Body of pancreas (tissue), 4 donors: ENCODE results near the gene PYCARD. TPM values are rescaled to one million over a fixed set of nuclear protein-coding genes. Genes with fewer than 3 reads are reported as not detected.

Experiments
- ATAC-seq: fragments of 150-250 bp; one replicate; pipeline ENCODE4 v1.9.1; 2016
- DNase-seq, 4 donors: peaks; one replicate each; pipeline ENCODE4 v3.0.0-alpha.2; 2019
- H3K27ac ChIP-seq, 4 donors: fragments of 200-600 bp; sonication (generic); 1 replicate in 3 of 4; 2 replicates in 1 of 4; pipeline versions ENCODE4 v1.5.1 to v1.6.1; 2016 to 2019; ENCODE audit warnings: mild to moderate bottlenecking in 1 of 4, mixed read lengths in 1 of 4, moderate library complexity in 1 of 4
- H3K27me3 ChIP-seq, 2 donors: fragments of 200-600 bp; sonication (generic); one replicate each; pipeline ENCODE4 v1.6.0; 2016; ENCODE audit warnings: mild to moderate bottlenecking in 1 of 2
- H3K36me3 ChIP-seq, 2 donors: fragments of 200-600 bp; sonication (generic); replicated peaks in 1 of 2; 2 replicates each; pipeline ENCODE4 v1.5.1; 2016; ENCODE audit warnings: low read depth in 2 of 2; ENCODE audit not compliant: insufficient read depth in 1 of 2
- H3K4me1 ChIP-seq: fragments of 200-600 bp; sonication (generic); one replicate; pipeline ENCODE4 v1.6.0; 2016
- H3K4me3 ChIP-seq, 2 donors: fragments of 200-600 bp; sonication (generic); 1 replicate in 1 of 2; 2 replicates in 1 of 2; pipeline ENCODE4 v1.5.1; 2016 to 2019
- H3K9me3 ChIP-seq, 3 donors: fragments of 200-600 bp; sonication (generic); 1 replicate in 2 of 3; 2 replicates in 1 of 3; pipeline ENCODE4 v1.5.1; 2016
- POLR2A ChIP-seq, 3 donors: fragments of 450-650 bp; IDR thresholded peaks; one replicate each; pipeline ENCODE4 v1.6.1; 2016; ENCODE audit warnings: antibody characterized with exemption in 3 of 3, mild to moderate bottlenecking in 2 of 3
- WGBS, 2 donors: methylation state at CpG; one replicate each; pipeline ENCODE4 v1.1.5; 2017; 5-methylcytosine and 5-hydroxymethylcytosine counted together
- intact Hi-C: fragments of 100-400 bp; cut with DNase I; formaldehyde crosslinking; loops from one replicate; pipeline ENCODE4 v1.15.1; 2023
- total RNA-seq, 2 donors: library from RNA; depleted of rRNA; stranded (reverse); fragments of >200 nt; gene quantifications; one replicate each; pipeline ENCODE4 v1.1.0, GENCODE V29; 2016
- TF ChIP-seq, protein P1 (sequence below), 7 experiments: fragments of 450-650 bp in 4 of 7; fragments of 200-600 bp in 3 of 7; sonication (generic) in 3 of 7; IDR thresholded peaks; one replicate each; pipeline ENCODE4 v1.5.1; 2016 to 2019; ENCODE audit warnings: antibody characterized with exemption in 7 of 7

Gene PYCARD
- total RNA-seq, 2 donors from 2014 or later: 12.7 to 13.8 TPM

DNA sequence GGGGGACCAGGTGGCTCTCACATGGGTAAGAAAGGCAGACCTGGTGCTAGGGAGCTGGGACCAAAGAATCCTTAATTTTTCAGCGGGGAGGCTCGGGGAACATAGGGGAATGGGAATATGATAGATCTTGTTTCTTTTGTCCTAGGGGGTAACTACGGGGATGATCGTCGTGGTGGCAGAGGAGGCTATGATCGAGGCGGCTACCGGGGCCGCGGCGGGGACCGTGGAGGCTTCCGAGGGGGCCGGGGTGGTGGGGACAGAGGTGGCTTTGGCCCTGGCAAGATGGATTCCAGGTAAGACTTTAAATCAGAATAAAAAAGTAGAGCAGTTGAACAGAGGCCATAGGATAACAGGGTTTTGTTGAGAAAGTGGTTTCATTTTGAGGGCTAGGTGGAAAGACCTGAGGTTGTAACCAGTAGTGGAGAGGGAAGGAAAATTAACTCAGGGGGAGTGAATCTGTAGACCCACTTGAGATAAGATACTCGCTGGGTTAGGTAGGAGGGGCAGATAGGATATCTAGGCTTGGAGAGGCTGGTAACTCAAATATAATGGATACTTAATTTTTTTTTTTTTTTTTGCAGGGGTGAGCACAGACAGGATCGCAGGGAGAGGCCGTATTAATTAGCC lies 11.6 kb downstream of the PYCARD start:
- Histone ChIP-seq H3K27ac (no peak overlapping the region), H3K9me3 (no peaks in the 10 kb centered on the region), H3K4me3 (no peak overlapping the region), H3K27me3 (no peaks in the 10 kb centered on the region), H3K4me1 (no peaks in the 10 kb centered on the region), H3K36me3 (peaks cover 20 to 72% of the 10 kb centered on the region in 2 donors)
- 92 to 95% methylated on average over 17 of the region's 17 CpGs for WGBS, 2 donors
- DNase-seq: no peak
- ATAC-seq: no peak
- intact Hi-C loops: no loop called here
- TF ChIP-seq, protein P1, sequence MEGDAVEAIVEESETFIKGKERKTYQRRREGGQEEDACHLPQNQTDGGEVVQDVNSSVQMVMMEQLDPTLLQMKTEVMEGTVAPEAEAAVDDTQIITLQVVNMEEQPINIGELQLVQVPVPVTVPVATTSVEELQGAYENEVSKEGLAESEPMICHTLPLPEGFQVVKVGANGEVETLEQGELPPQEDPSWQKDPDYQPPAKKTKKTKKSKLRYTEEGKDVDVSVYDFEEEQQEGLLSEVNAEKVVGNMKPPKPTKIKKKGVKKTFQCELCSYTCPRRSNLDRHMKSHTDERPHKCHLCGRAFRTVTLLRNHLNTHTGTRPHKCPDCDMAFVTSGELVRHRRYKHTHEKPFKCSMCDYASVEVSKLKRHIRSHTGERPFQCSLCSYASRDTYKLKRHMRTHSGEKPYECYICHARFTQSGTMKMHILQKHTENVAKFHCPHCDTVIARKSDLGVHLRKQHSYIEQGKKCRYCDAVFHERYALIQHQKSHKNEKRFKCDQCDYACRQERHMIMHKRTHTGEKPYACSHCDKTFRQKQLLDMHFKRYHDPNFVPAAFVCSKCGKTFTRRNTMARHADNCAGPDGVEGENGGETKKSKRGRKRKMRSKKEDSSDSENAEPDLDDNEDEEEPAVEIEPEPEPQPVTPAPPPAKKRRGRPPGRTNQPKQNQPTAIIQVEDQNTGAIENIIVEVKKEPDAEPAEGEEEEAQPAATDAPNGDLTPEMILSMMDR (IDR thresholded peaks at IDR 0.05): no peak
- TF ChIP-seq POLR2A (IDR thresholded peaks at IDR 0.05): no peak

DNA sequence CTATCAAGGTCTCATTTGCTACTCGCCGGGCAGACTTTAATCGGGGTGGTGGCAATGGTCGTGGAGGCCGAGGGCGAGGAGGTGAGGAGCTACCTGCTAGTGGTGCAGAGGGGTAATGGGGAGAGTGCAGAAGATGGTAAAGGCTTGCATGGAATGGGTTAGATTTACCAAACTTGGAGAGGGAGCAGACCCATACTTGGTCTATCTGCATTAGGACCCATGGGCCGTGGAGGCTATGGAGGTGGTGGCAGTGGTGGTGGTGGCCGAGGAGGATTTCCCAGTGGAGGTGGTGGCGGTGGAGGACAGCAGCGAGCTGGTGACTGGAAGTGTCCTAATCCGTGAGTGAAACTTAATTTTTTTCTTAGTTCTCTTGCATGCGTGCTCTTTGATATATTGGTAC lies 12.5 kb downstream of the PYCARD start:
- no peak for TF ChIP-seq POLR2A (IDR thresholded peaks at IDR 0.05)
- TF ChIP-seq, protein P1 (IDR thresholded peaks at IDR 0.05): no peak
- no peak overlapping the region for H3K4me3 ChIP-seq
- H3K27ac ChIP-seq: no peak overlapping the region
- DNase-seq (no peak), ATAC-seq (no peak)
- H3K4me1 ChIP-seq: no peaks in the 10 kb centered on the region
- H3K36me3 ChIP-seq: peaks cover 27 to 74% of the 10 kb centered on the region in 2 donors
- 91 to 95% methylated on average over 12 of the region's 12 CpGs for WGBS, 2 donors
- H3K9me3 ChIP-seq: no peaks in the 10 kb centered on the region
- intact Hi-C loops: no loop called here
- no peaks in the 10 kb centered on the region for H3K27me3 ChIP-seq

DNA sequence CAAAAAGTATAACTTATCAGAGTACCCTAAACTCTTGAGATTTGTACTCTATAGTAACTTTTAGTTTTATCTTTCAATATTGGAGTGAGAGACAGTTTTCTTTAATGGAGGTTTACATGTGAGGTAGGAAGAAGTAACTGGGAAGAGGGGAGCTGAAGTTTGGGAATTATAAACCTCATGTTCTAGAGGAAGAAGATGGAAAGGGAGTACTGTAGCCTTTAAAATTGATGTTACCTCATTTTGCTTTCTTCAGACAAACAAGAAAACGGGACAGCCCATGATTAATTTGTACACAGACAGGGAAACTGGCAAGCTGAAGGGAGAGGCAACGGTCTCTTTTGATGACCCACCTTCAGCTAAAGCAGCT lies 13.2 kb downstream of the PYCARD start:
- intact Hi-C loops: no loop called here
- TF ChIP-seq, protein P1 (IDR thresholded peaks at IDR 0.05): no peak
- no peak for TF ChIP-seq POLR2A (IDR thresholded peaks at IDR 0.05)

DNA sequence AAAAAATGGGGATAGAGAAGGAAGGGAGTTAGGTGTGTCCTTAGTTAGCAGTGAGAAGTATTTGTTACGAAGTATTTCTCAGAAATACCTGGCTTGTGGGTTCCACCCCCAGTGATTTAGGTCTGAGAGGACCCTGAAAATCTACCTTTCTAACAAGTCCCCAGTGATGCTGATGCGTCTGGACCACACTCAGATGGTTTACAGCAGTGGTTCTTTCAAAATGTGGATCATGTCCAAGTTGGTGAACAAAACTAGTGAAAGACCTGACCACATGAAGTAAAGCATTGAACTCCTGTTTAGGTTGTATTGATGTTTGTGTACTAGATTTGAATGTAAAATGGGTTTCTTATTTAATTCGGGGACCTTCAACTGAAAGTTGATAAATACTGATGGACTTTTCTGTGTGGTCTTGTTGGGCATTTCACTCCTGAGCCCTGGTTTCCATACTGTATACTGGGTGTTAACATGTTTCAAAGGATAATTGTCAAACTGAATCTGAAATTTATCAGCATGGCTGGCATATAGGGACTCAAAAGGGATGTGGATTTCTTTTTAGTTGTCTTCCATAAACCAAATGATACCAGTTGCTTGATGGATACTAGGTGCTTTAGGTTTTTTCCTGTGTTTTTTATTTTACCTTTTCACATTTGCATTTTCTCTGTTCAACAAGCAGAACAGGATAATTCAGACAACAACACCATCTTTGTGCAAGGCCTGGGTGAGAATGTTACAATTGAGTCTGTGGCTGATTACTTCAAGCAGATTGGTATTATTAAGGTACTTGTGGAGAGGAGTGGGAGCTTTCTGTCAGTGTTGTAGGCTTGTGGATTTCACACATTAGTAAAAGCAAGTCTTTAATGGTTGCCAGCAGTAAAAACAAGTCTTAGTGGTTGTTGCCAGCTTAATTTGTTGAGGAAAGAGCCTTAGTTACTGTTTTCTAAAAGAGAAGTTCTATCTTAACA lies 13.8 kb downstream of the PYCARD start:
- intact Hi-C loops: no loop called here
- no peaks in the 10 kb centered on the region for H3K9me3 ChIP-seq
- no peak for TF ChIP-seq POLR2A (IDR thresholded peaks at IDR 0.05)
- TF ChIP-seq, protein P1 (IDR thresholded peaks at IDR 0.05): no peak

More for the DNA sequence above, 13.2 kb downstream of the PYCARD start:
- WGBS, 2 donors: 81 to 83% methylated on average over 2 of the region's 2 CpGs
- no peak for DNase-seq
- ATAC-seq: no peak
- Histone ChIP-seq H3K4me1 (no peaks in the 10 kb centered on the region), H3K27ac (no peak overlapping the region), H3K4me3 (no peak overlapping the region), H3K36me3 (peaks cover 27 to 78% of the 10 kb centered on the region in 2 donors), H3K27me3 (no peaks in the 10 kb centered on the region), H3K9me3 (no peaks in the 10 kb centered on the region)

More for the DNA sequence above, 13.8 kb downstream of the PYCARD start:
- Histone ChIP-seq H3K4me1 (peaks cover 3% of the 10 kb centered on the region), H3K27me3 (no peaks in the 10 kb centered on the region), H3K27ac (no peak overlapping the region), H3K4me3 (no peak overlapping the region), H3K36me3 (peaks cover 27 to 79% of the 10 kb centered on the region in 2 donors)
- DNase-seq: no peak
- WGBS, 2 donors: 76 to 90% methylated on average over 3 of the region's 3 CpGs
- no peak for ATAC-seq
